Hepatocyte (in vitro differentiated cells): ENCODE data around the gene SC5D.

Source experiments
- CTCF ChIP-seq: fragments of 200-600 bp; sonication (generic); IDR thresholded peaks from 2 replicates; pipeline ENCODE4 v1.5.1; 2016; ENCODE audit warnings: antibody characterized with exemption, mild to moderate bottlenecking; ENCODE audit not compliant: poor library complexity
- EZH2 ChIP-seq: fragments of 200-600 bp; sonication (generic); IDR thresholded peaks from 2 replicates; pipeline ENCODE4 v1.6.1; 2016; ENCODE audit warnings: antibody characterized with exemption, mild to moderate bottlenecking, borderline replicate concordance

GRCh38 chr11:121282386-121282785, 10.2 kb upstream of the SC5D start:
- no peak for TF ChIP-seq CTCF
- no peak for TF ChIP-seq EZH2
